Endothelial cell of umbilical vein (primary cell): ENCODE data around the gene MYOM3.

Experiments used
- EZH2 ChIP-seq: IDR thresholded peaks from 2 replicates; pipeline ENCODE4 v1.6.1; 2012; ENCODE audit warnings: borderline replicate concordance, low read depth, mild to moderate bottlenecking, moderate library complexity, low read length, inconsistent platforms; ENCODE audit not compliant: severe bottlenecking
- TF ChIP-seq, protein P1 (sequence below), 2 donors: IDR thresholded peaks; 1 replicate in 1 of 2; 2 replicates in 1 of 2; pipeline ENCODE4 v1.5.1; 2011; ENCODE audit warnings: low read length in 2 of 2, mild to moderate bottlenecking in 2 of 2, moderate library complexity in 2 of 2, control low read depth in 1 of 2, inconsistent platforms in 1 of 2, low read depth in 1 of 2; ENCODE audit not compliant: insufficient read depth in 1 of 2; ENCODE audit errors: extremely low read depth in 1 of 2

GRCh38 chr1:24134376-24134775 is 22.4 kb upstream of the MYOM3 start:
- TF ChIP-seq, protein P1, sequence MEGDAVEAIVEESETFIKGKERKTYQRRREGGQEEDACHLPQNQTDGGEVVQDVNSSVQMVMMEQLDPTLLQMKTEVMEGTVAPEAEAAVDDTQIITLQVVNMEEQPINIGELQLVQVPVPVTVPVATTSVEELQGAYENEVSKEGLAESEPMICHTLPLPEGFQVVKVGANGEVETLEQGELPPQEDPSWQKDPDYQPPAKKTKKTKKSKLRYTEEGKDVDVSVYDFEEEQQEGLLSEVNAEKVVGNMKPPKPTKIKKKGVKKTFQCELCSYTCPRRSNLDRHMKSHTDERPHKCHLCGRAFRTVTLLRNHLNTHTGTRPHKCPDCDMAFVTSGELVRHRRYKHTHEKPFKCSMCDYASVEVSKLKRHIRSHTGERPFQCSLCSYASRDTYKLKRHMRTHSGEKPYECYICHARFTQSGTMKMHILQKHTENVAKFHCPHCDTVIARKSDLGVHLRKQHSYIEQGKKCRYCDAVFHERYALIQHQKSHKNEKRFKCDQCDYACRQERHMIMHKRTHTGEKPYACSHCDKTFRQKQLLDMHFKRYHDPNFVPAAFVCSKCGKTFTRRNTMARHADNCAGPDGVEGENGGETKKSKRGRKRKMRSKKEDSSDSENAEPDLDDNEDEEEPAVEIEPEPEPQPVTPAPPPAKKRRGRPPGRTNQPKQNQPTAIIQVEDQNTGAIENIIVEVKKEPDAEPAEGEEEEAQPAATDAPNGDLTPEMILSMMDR (IDR thresholded peaks at IDR 0.05; ENCODE audit: extremely low read depth in 1 of 2, insufficient read depth in 1 of 2, low read depth in 1 of 2, low read length in 2 of 2), result no peak
- no peak for TF ChIP-seq EZH2
